AG04449 (cell line): Measurements from ENCODE around the gene CD300H.

Experiments
- CTCF ChIA-PET: fragments of 350-600 bp; formaldehyde crosslinking; extraction: SDS; loops from one replicate; lab custom pipeline; 2021; ENCODE audit warnings: antibody characterized with exemption; lab: Yijun Ruan, JAX
- POLR2A ChIA-PET: fragments of 400-600, 350-600 bp; formaldehyde crosslinking; extraction: SDS; loops from one replicate; lab custom pipeline; 2020; ENCODE audit warnings: antibody characterized with exemption, inconsistent platforms; lab: Yijun Ruan, JAX
- DNase-seq: peaks from one replicate; pipeline ENCODE4 v3.0.0-alpha.2; 2010; ENCODE audit warnings: low read depth, low spot score
- H3K4me3 ChIP-seq: 2 replicates; pipeline ENCODE4 v1.5.1; 2011; ENCODE audit warnings: low read depth, mild to moderate bottlenecking, control low read depth, low read length
- TF ChIP-seq, protein P1 (sequence below): IDR thresholded peaks from one replicate; pipeline ENCODE4 v1.5.1; 2011; ENCODE audit warnings: mild to moderate bottlenecking, moderate library complexity, low read length, control low read depth, inconsistent platforms; ENCODE audit not compliant: insufficient read depth; ENCODE audit errors: missing control alignments

CD300H gene

GRCh38 chr17:74512036-74512435 is 55.3 kb downstream of the CD300H start:
- POLR2A ChIA-PET, result no interaction called here
- DNase-seq, result no peak
- no peak overlapping the region for H3K4me3 ChIP-seq
- TF ChIP-seq, protein P1, sequence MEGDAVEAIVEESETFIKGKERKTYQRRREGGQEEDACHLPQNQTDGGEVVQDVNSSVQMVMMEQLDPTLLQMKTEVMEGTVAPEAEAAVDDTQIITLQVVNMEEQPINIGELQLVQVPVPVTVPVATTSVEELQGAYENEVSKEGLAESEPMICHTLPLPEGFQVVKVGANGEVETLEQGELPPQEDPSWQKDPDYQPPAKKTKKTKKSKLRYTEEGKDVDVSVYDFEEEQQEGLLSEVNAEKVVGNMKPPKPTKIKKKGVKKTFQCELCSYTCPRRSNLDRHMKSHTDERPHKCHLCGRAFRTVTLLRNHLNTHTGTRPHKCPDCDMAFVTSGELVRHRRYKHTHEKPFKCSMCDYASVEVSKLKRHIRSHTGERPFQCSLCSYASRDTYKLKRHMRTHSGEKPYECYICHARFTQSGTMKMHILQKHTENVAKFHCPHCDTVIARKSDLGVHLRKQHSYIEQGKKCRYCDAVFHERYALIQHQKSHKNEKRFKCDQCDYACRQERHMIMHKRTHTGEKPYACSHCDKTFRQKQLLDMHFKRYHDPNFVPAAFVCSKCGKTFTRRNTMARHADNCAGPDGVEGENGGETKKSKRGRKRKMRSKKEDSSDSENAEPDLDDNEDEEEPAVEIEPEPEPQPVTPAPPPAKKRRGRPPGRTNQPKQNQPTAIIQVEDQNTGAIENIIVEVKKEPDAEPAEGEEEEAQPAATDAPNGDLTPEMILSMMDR, result no peak
- CTCF ChIA-PET, result interaction anchor here (1.0 kb wide), 1 partner anchor 132 kb away, joined by 3 read pairs; no protein-coding TSS in a partner anchor
